ENCODE results near the gene FPR2. TPM values are rescaled to one million over a fixed set of nuclear protein-coding genes. Genes with fewer than 3 reads are reported as not detected.

Gene FPR2
- total RNA-seq, 2 experiments from 2014 or later, result not detected

- POLR2A ChIA-PET, result no interaction called here
- no peaks in the 10 kb centered on the region for H3K27me3 ChIP-seq (ENCODE audit: control insufficient read depth in 1 of 2, insufficient read depth in 2 of 2, low read length in 2 of 2)
- TF ChIP-seq, protein P1, sequence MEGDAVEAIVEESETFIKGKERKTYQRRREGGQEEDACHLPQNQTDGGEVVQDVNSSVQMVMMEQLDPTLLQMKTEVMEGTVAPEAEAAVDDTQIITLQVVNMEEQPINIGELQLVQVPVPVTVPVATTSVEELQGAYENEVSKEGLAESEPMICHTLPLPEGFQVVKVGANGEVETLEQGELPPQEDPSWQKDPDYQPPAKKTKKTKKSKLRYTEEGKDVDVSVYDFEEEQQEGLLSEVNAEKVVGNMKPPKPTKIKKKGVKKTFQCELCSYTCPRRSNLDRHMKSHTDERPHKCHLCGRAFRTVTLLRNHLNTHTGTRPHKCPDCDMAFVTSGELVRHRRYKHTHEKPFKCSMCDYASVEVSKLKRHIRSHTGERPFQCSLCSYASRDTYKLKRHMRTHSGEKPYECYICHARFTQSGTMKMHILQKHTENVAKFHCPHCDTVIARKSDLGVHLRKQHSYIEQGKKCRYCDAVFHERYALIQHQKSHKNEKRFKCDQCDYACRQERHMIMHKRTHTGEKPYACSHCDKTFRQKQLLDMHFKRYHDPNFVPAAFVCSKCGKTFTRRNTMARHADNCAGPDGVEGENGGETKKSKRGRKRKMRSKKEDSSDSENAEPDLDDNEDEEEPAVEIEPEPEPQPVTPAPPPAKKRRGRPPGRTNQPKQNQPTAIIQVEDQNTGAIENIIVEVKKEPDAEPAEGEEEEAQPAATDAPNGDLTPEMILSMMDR (IDR thresholded peaks at IDR 0.05), result no peak
- no peak overlapping the region for H3K27ac Mint-ChIP-seq
- DNase-seq (no peak), ATAC-seq (ENCODE audit: poor library complexity) (no peak)
- H3K9me3 ChIP-seq (ENCODE audit: control insufficient read depth in 1 of 2, insufficient read depth in 1 of 2, low read length in 2 of 2), result peaks cover 0 to 24% of the 10 kb centered on the region in 2 experiments
- H3K9me3 Mint-ChIP-seq, result peaks cover 6% of the 10 kb centered on the region
- no peaks in the 10 kb centered on the region for H3K4me1 ChIP-seq (ENCODE audit: insufficient read depth, low read length)
- no peaks in the 10 kb centered on the region for H3K36me3 ChIP-seq (ENCODE audit: insufficient read depth, low read length)
- no peak overlapping the region for H3K4me3 Mint-ChIP-seq
- H3K4me3 ChIP-seq (ENCODE audit: low read length), result no peak overlapping the region
- no peak overlapping the region for H3K27ac ChIP-seq (ENCODE audit: low read depth in 1 of 2, low read length in 2 of 2)
- peaks cover 23% of the 10 kb centered on the region for H3K27me3 Mint-ChIP-seq
- H3K4me1 Mint-ChIP-seq (ENCODE audit: low read depth), result no peaks in the 10 kb centered on the region
- intact Hi-C loops (cut with DNase I, micrococcal nuclease), result no loop called here
- CTCF ChIA-PET, result no interaction called here
- H3K36me3 Mint-ChIP-seq (ENCODE audit: low read depth), result no peaks in the 10 kb centered on the region
These were observed 37.1 kb downstream of the FPR2 start for GRCh38 chr19:51798062-51798461.

GRCh38 chr19:51799034-51799773, 38.2 kb downstream of the FPR2 start:
- CTCF ChIA-PET, result no interaction called here
- DNase-seq, result peak in 2 of 14 experiments; percentile 60 to 71
- peaks cover 3% of the 10 kb centered on the region for H3K9me3 Mint-ChIP-seq

GRCh38 chr19:51799774-51800472, 38.9 kb downstream of the FPR2 start:
- TF ChIP-seq, protein P1 (IDR thresholded peaks at IDR 0.05), result no peak
- H3K27me3 Mint-ChIP-seq, result peaks cover 23% of the 10 kb centered on the region
- POLR2A ChIA-PET, result no interaction called here
- H3K4me3 ChIP-seq (ENCODE audit: low read length), result no peak overlapping the region
- no peak overlapping the region for H3K27ac Mint-ChIP-seq
- no peaks in the 10 kb centered on the region for H3K36me3 ChIP-seq (ENCODE audit: insufficient read depth, low read length)
- no peak overlapping the region for H3K27ac ChIP-seq (ENCODE audit: low read depth in 1 of 2, low read length in 2 of 2)
- intact Hi-C loops (cut with DNase I, micrococcal nuclease), result no loop called here
- peaks cover 0 to 27% of the 10 kb centered on the region in 2 experiments for H3K9me3 ChIP-seq (ENCODE audit: control insufficient read depth in 1 of 2, insufficient read depth in 1 of 2, low read length in 2 of 2)
- no peaks in the 10 kb centered on the region for H3K4me1 ChIP-seq (ENCODE audit: insufficient read depth, low read length)
- H3K36me3 Mint-ChIP-seq (ENCODE audit: low read depth), result no peaks in the 10 kb centered on the region
- peaks cover 3% of the 10 kb centered on the region for H3K9me3 Mint-ChIP-seq
- CTCF ChIA-PET, result no interaction called here
- no peak overlapping the region for H3K4me3 Mint-ChIP-seq
- ATAC-seq (ENCODE audit: poor library complexity), result no peak
- H3K27me3 ChIP-seq (ENCODE audit: control insufficient read depth in 1 of 2, insufficient read depth in 2 of 2, low read length in 2 of 2), result no peaks in the 10 kb centered on the region
- no peak for DNase-seq
- no peaks in the 10 kb centered on the region for H3K4me1 Mint-ChIP-seq (ENCODE audit: low read depth)

More at GRCh38 chr19:51799034-51799773, 38.2 kb downstream of the FPR2 start:
- intact Hi-C loops (cut with DNase I, micrococcal nuclease), result no loop called here
- Histone ChIP-seq H3K4me3 (ENCODE audit: low read length) (no peak overlapping the region), H3K27me3 (ENCODE audit: control insufficient read depth in 1 of 2, insufficient read depth in 2 of 2, low read length in 2 of 2) (no peaks in the 10 kb centered on the region), H3K9me3 (ENCODE audit: control insufficient read depth in 1 of 2, insufficient read depth in 1 of 2, low read length in 2 of 2) (peaks cover 0 to 24% of the 10 kb centered on the region in 2 experiments), H3K27ac (ENCODE audit: low read depth in 1 of 2, low read length in 2 of 2) (no peak overlapping the region), H3K4me1 (ENCODE audit: insufficient read depth, low read length) (no peaks in the 10 kb centered on the region), H3K36me3 (ENCODE audit: insufficient read depth, low read length) (no peaks in the 10 kb centered on the region)
- Mint-ChIP-seq H3K27me3 (peaks cover 23% of the 10 kb centered on the region), H3K4me1 (ENCODE audit: low read depth) (no peaks in the 10 kb centered on the region), H3K4me3 (no peak overlapping the region), H3K27ac (no peak overlapping the region), H3K36me3 (ENCODE audit: low read depth) (no peaks in the 10 kb centered on the region)
- POLR2A ChIA-PET, result no interaction called here
- TF ChIP-seq, protein P1 (IDR thresholded peaks at IDR 0.05), result no peak
- no peak for ATAC-seq (ENCODE audit: poor library complexity)
